DND-41 (cell line): ENCODE measurements around the gene ZNF473.
"Not testable (repeated sequence)": the region's sequence is repeated elsewhere in the genome, so short reads cannot be mapped to it uniquely, and the experiment has no call there.

Experiments
- CTCF ChIP-seq: IDR thresholded peaks from 2 replicates; pipeline ENCODE4 v1.5.1; 2012; ENCODE audit warnings: borderline replicate concordance, low read length, moderate library complexity, mild to moderate bottlenecking; ENCODE audit not compliant: poor library complexity, severe bottlenecking; ENCODE audit errors: extremely low read depth
- EZH2 ChIP-seq: IDR thresholded peaks from 3 replicates; pipeline ENCODE4 v1.6.1; 2012; ENCODE audit warnings: borderline replicate concordance, low read depth, mild to moderate bottlenecking, moderate library complexity, low read length, inconsistent platforms; ENCODE audit not compliant: severe bottlenecking

- not testable (repeated sequence) for TF ChIP-seq CTCF, EZH2
Measured at GRCh38 chr19:50084440-50084839, 58.6 kb downstream of the ZNF473 start.
